Stimulated activated CD8-positive, alpha-beta memory T cell treated with anti-CD3 and anti-CD28 coated beads, Interleukin-2, amount 100 ng/mL, for 1 hour (primary cell): ENCODE measurements around the gene ZBTB20.
"Not testable (repeated sequence)": the region's sequence is repeated elsewhere in the genome, so short reads cannot be mapped to it uniquely, and the experiment has no call there.

Source experiments
- DNase-seq, 2 donors: peaks; one replicate each; pipeline ENCODE4 v3.0.0-alpha.2; 2020; ENCODE audit warnings: low read depth in 2 of 2

The ZBTB20 gene

GRCh38 chr3:114831861-114832260, 315.2 kb downstream of the ZBTB20 start:
- no peak for DNase-seq

- no peak for DNase-seq
Measured at GRCh38 chr3:114830652-114831051, 316.4 kb downstream of the ZBTB20 start.

GRCh38 chr3:114829783-114830182, 317.3 kb downstream of the ZBTB20 start:
- DNase-seq: no peak

GRCh38 chr3:114827495-114827894, 319.6 kb downstream of the ZBTB20 start:
- DNase-seq: no peak

DNA sequence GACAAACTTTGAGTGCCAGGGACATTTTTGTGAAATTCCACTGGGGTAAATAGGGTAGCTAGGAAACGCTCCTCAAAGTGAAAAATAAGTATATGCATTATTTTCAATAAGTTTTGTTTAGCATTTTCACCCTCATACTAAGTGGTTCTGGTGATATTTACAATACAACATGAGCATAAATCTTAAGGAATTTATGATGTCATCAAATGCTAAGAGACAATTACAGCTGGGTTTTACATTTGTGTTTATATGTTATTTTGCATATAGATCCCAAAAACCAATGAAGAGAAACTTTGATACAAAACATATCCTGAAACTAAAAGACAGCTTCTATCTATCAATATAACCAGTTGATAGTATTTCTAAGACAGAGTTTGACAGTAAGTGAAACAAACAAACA, 323.1 kb downstream of the ZBTB20 start:
- no peak for DNase-seq

DNA sequence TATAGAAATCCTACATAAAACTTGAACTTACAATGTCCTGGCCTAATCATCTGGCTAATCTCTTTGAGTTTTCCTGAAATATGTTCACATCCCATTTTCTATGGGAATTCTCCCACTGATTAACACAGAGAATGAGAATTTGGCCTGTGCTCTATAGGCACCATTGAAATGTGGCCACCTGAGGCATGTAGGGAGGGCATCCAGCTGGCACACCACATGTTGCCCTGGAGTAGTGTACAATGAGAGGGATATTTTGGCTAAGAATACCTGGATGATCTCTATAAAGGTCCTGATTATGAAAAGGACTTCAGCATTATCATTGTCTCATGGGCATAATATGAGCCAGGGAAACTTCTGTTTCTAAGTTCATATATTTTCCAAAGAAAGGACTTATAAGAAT, 324.0 kb downstream of the ZBTB20 start:
- no peak for DNase-seq

DNA sequence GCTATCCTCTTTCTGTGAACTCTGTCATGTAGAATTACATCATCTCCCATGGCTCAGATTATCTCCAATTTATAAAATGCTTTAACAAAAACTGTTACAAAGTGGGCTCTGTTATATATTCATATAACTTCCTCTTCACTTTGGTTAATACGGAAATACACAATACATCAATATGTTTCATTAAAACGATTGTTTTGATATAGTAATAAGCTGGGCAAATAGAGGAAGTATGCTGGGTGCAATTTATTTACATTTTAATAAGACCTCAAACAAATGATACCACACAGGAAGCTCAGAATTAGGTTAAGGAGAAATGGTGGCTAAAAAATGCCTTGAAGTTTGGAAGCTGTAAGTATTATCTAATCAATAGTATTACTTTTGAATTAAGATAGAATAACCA, 331.0 kb downstream of the ZBTB20 start:
- DNase-seq: no peak

- not testable (repeated sequence) for DNase-seq
Measured at GRCh38 chr3:114812541-114813238, 334.4 kb downstream of the ZBTB20 start.

- DNase-seq: peak in 1 of 2 donors; percentile 1
Measured at GRCh38 chr3:114809668-114810413, 337.2 kb downstream of the ZBTB20 start.

- DNase-seq: no peak
Measured at GRCh38 chr3:114804099-114804498, 343.0 kb downstream of the ZBTB20 start.

DNA sequence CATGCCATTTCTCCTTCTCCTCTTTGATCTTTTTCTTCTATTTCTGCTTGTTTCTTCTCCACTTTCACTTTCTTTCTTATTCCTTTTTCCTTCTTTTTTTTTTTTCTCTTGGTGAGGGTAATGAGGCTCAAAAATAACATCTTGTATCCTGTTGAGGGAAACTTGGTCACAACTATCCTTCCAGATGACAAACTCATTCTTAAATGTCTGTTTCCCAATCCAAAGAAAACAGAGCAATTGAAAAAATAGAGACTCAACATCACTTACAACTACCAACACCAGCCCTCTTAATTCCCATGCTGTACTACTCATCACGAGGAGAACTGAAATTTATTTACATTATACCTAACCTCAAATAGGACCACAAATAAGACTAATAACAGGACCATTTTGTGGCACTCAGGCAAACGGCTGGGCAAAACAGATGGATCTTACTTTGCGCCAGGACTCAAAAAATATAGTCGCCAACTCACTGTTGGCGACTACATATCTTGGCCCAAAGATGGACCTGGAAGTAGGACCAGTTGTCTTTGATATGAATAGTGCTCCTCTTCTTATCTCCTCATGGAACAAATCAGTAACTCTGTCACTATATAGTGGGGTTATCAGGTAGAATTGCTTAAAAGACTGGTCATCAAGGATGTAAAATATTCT, 343.9 kb downstream of the ZBTB20 start:
- DNase-seq: no peak

GRCh38 chr3:114800272-114801031, 346.6 kb downstream of the ZBTB20 start:
- DNase-seq: no peak

- no peak for DNase-seq
Measured at GRCh38 chr3:114799816-114800215, 347.3 kb downstream of the ZBTB20 start.

DNA sequence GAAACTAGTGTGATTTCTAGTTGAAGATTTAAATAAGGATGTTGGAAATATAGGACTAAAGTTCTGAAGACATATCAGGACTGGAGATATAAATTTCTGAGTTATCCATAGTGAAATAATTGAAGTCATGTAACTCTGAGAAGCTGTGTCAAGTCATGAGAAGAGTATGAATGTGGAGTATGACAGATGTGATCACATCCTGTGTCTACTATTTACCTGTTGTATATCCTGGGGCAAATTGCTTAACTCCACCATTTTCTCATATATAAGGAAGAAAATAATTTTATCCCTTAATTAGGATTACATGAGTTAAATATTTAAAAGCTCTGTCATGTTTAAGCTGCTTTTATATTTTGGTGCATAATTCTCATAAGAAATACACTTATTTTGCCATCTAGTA, 350.3 kb downstream of the ZBTB20 start:
- no peak for DNase-seq

GRCh38 chr3:114794894-114795630, 352.0 kb downstream of the ZBTB20 start:
- DNase-seq: no peak

- DNase-seq: no peak
Measured at GRCh38 chr3:114792159-114792918, 354.7 kb downstream of the ZBTB20 start.

DNA sequence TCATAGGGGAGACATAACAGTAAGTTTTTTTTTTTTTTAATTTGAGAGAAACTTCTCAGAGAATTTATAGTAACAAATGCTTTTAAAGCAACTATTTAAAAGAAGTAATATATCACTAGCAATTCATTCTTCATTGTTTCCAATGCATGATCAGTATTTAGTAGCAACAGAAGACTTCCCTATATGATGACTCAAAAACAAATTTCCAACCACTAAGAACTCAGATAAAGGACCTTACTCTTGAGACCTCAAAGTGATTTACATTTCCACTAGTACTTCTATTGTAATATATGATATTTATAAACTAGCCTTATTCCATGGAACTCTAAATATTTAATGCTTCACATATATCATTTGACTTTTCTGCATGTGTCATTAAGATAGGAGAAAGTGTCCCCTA, 356.3 kb downstream of the ZBTB20 start:
- DNase-seq: no peak

- DNase-seq: no peak
Measured at GRCh38 chr3:114789803-114790202, 357.3 kb downstream of the ZBTB20 start.

GRCh38 chr3:114775395-114775794, 371.7 kb downstream of the ZBTB20 start:
- no peak for DNase-seq

DNA sequence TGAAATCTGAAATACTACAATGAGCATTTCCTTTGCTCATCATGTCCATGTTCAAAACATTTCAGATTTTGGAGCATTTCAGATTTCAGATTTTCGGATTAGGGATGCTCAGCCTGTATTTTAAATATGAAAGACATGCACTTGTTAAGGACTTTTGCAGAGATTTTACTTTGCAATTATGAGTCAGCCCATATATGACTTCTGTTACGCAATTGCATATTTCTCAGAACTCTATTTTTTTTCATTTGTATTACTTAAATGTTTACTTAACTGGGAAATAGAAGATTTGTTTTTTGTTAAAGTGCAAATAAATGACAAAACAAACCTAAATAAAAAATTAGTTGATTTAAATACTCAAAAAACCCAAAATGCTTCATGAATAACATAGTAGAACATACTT, 376.2 kb downstream of the ZBTB20 start:
- DNase-seq: no peak

GRCh38 chr3:114764056-114764492, 383.0 kb downstream of the ZBTB20 start:
- no peak for DNase-seq
